Neural cell (in vitro differentiated cells): ENCODE data around the gene SMPDL3A. TPM values are rescaled to one million over a fixed set of nuclear protein-coding genes. Genes with fewer than 3 reads are reported as not detected.

Source experiments
- H2AFZ ChIP-seq: fragments of 200-600, 300-800 bp; sonication (generic), shearing (Covaris generic); 2 replicates; pipeline ENCODE4 v1.6.0; 2014; ENCODE audit warnings: low read depth, mild to moderate bottlenecking, antibody characterized with exemption, low read length, moderate library complexity
- H3F3A ChIP-seq: fragments of 200-600 bp; shearing (Covaris generic); 2 replicates; pipeline ENCODE4 v1.6.1; 2016; ENCODE audit warnings: mild to moderate bottlenecking, moderate library complexity, mixed read lengths, antibody characterized with exemption, low read length; ENCODE audit not compliant: insufficient read depth, poor library complexity, severe bottlenecking
- H3K27ac ChIP-seq: fragments of 200-600, 300-800 bp; sonication (generic), shearing (Covaris generic); 2 replicates; pipeline ENCODE4 v1.5.1; 2014; ENCODE audit warnings: mild to moderate bottlenecking, low read length, moderate library complexity
- H3K27me3 ChIP-seq: fragments of 300-800, 200-600 bp; sonication (generic), shearing (Covaris generic); 2 replicates; pipeline ENCODE4 v1.6.0; 2014; ENCODE audit warnings: mild to moderate bottlenecking, low read depth, low read length, moderate library complexity; ENCODE audit not compliant: insufficient read depth
- H3K36me3 ChIP-seq: fragments of 300-800, 200-600 bp; sonication (generic), shearing (Covaris generic); 2 replicates; pipeline ENCODE4 v1.5.1; 2014; ENCODE audit warnings: mild to moderate bottlenecking, antibody characterized with exemption, low read length, moderate library complexity; ENCODE audit not compliant: insufficient read depth
- H3K4me2 ChIP-seq: fragments of 300-800, 200-600 bp; sonication (generic), shearing (Covaris generic); 2 replicates; pipeline ENCODE4 v1.6.0; 2014; ENCODE audit warnings: mild to moderate bottlenecking, low read length
- H3K4me3 ChIP-seq: fragments of 300-800, 200-600 bp; sonication (generic), shearing (Covaris generic); 2 replicates; pipeline ENCODE4 v1.5.1; 2014; ENCODE audit warnings: mild to moderate bottlenecking, low read length, moderate library complexity
- H3K79me2 ChIP-seq: fragments of 200-600 bp; shearing (Covaris generic); replicated peaks from 2 replicates; pipeline ENCODE4 v1.6.0; 2014; ENCODE audit warnings: mild to moderate bottlenecking, low read length, moderate library complexity; ENCODE audit not compliant: insufficient read depth
- H3K9ac ChIP-seq: fragments of 300-800, 200-600 bp; sonication (generic), shearing (Covaris generic); 2 replicates; pipeline ENCODE4 v1.6.1; 2016; ENCODE audit warnings: mild to moderate bottlenecking, low read length, mixed read lengths
- H3K9me2 ChIP-seq: fragments of 200-600 bp; shearing (Covaris generic); 2 replicates; pipeline ENCODE4 v1.6.1; 2016; ENCODE audit warnings: mild to moderate bottlenecking, low read length, mixed read lengths; ENCODE audit not compliant: insufficient read depth
- H3K9me3 ChIP-seq: fragments of 200-600, 300-800 bp; sonication (generic), shearing (Covaris generic); 2 replicates; pipeline ENCODE4 v1.6.1; 2016; ENCODE audit warnings: mild to moderate bottlenecking, mixed run types, low read length, moderate library complexity, mixed read lengths
- H4K20me1 ChIP-seq: fragments of 200-600 bp; shearing (Covaris generic); 2 replicates; pipeline ENCODE4 v1.6.1; 2016; ENCODE audit warnings: mild to moderate bottlenecking, mixed run types; ENCODE audit not compliant: insufficient read depth
- CTCF ChIP-seq: fragments of 450-650 bp; IDR thresholded peaks from 2 replicates; pipeline ENCODE4 v1.5.1; 2014; ENCODE audit warnings: antibody characterized with exemption, mild to moderate bottlenecking, moderate library complexity; ENCODE audit not compliant: poor library complexity, severe bottlenecking
- EP300 ChIP-seq: fragments of 450-650 bp; conservative IDR thresholded peaks from 2 replicates; pipeline ENCODE4 v1.6.1; 2014; ENCODE audit warnings: antibody characterized with exemption, mild to moderate bottlenecking, moderate library complexity; ENCODE audit not compliant: poor library complexity, severe bottlenecking
- EZH2 ChIP-seq: fragments of 200-600, 300-800 bp; shearing (Covaris generic), sonication (generic); IDR thresholded peaks from 2 replicates; pipeline ENCODE4 v1.6.1; 2014; ENCODE audit warnings: antibody characterized with exemption, low read length, borderline replicate concordance, mild to moderate bottlenecking; ENCODE audit not compliant: insufficient read depth, poor library complexity, severe bottlenecking
- MXI1 ChIP-seq: fragments of 450-650 bp; conservative IDR thresholded peaks from 2 replicates; pipeline ENCODE4 v1.6.1; 2014; ENCODE audit warnings: antibody characterized with exemption, mild to moderate bottlenecking; ENCODE audit not compliant: poor library complexity, severe bottlenecking
- POLR2AphosphoS5 ChIP-seq: IDR thresholded peaks from 2 replicates; pipeline ENCODE4 v1.6.1; 2012
- RAD21 ChIP-seq: fragments of 450-650 bp; conservative IDR thresholded peaks from 2 replicates; pipeline ENCODE4 v1.6.1; 2014; ENCODE audit warnings: antibody characterized with exemption, mild to moderate bottlenecking, moderate library complexity
- REST ChIP-seq: IDR thresholded peaks from 2 replicates; pipeline ENCODE4 v1.6.1; 2012; ENCODE audit warnings: borderline replicate concordance
- SMC3 ChIP-seq: fragments of 450-650 bp; conservative IDR thresholded peaks from 2 replicates; pipeline ENCODE4 v1.6.1; 2014; ENCODE audit warnings: antibody characterized with exemption, mild to moderate bottlenecking, moderate library complexity; ENCODE audit not compliant: poor library complexity
- TAF1 ChIP-seq: IDR thresholded peaks from 2 replicates; pipeline ENCODE4 v1.6.1; 2012; ENCODE audit warnings: low read depth
- polyA plus RNA-seq: library from polyadenylated mRNA; depleted of rRNA; stranded (reverse); fragments of >200 nt; gene quantifications from 2 replicates; pipeline ENCODE4 v1.2.3, GENCODE V29; 2014

Gene SMPDL3A
- polyA plus RNA-seq, 1 donor from 2014 or later = 8.2 TPM

GRCh38 chr6:122781716-122782115 is 7.3 kb upstream of the SMPDL3A start:
- H3K27ac ChIP-seq = no peak overlapping the region
- H4K20me1 ChIP-seq = no peaks in the 10 kb centered on the region
- H3K9me2 ChIP-seq = no peaks in the 10 kb centered on the region
- H3K79me2 ChIP-seq = peaks cover 13% of the 10 kb centered on the region
- H3K36me3 ChIP-seq = no peaks in the 10 kb centered on the region
- TF ChIP-seq POLR2AphosphoS5 = no peak
- TF ChIP-seq SMC3 = no peak
- no peak for TF ChIP-seq MXI1
- TF ChIP-seq EZH2 = no peak
- no peak for TF ChIP-seq EP300
- TF ChIP-seq REST = no peak
- TF ChIP-seq TAF1 = no peak
- TF ChIP-seq RAD21 = no peak
- no peak for TF ChIP-seq CTCF
- H3K4me2 ChIP-seq = no peak overlapping the region
- H3F3A ChIP-seq = no peaks in the 10 kb centered on the region
- H3K9me3 ChIP-seq = no peaks in the 10 kb centered on the region
- H3K4me3 ChIP-seq = no peak overlapping the region
- H2AFZ ChIP-seq = no peak overlapping the region
- no peaks in the 10 kb centered on the region for H3K27me3 ChIP-seq
- H3K9ac ChIP-seq = no peak overlapping the region

- Histone ChIP-seq H3K9me2 (no peaks in the 10 kb centered on the region), H3K9ac (no peak overlapping the region), H3K9me3 (no peaks in the 10 kb centered on the region), H3K4me3 (no peak overlapping the region), H3K27ac (no peak overlapping the region), H3K79me2 (peaks cover 13% of the 10 kb centered on the region), H3F3A (no peaks in the 10 kb centered on the region), H3K36me3 (no peaks in the 10 kb centered on the region), H4K20me1 (no peaks in the 10 kb centered on the region), H2AFZ (no peak overlapping the region), H3K27me3 (no peaks in the 10 kb centered on the region), H3K4me2 (no peak overlapping the region)
- no peak for TF ChIP-seq RAD21
- TF ChIP-seq POLR2AphosphoS5 = no peak
- no peak for TF ChIP-seq EP300
- TF ChIP-seq REST = no peak
Measured at GRCh38 chr6:122783401-122783800, 5.7 kb upstream of the SMPDL3A start.
